ENCODE measurements around the gene DCLRE1C. TPM values are rescaled to one million over a fixed set of nuclear protein-coding genes. Genes with fewer than 3 reads are reported as not detected.
"Not testable (repeated sequence)": the region's sequence is repeated elsewhere in the genome, so short reads cannot be mapped to it uniquely, and the experiment has no call there.

DCLRE1C gene
- total and polyA plus RNA-seq, 2 of the 8 experiments (the other 6 are each of a cell fraction or from before 2014, with no cell fraction given), result 0.77 to 7.4 TPM

- not testable (repeated sequence) for FAIRE-seq; H3K56ac ChIP-seq (replicated peaks; ENCODE audit: insufficient read length, low read depth, low read length); H2AFZ ChIP-seq (ENCODE audit: low read length); H2BK5ac ChIP-seq (ENCODE audit: low read depth, low read length); H3K14ac ChIP-seq (ENCODE audit: insufficient read length); H2BK12ac ChIP-seq (ENCODE audit: low read depth, low read length); H2AK5ac ChIP-seq (ENCODE audit: low read depth, low read length); H3K4me2 ChIP-seq (ENCODE audit: insufficient read depth in 1 of 2, low read depth in 2 of 2, low read length in 2 of 2); DNase-seq (ENCODE audit: low read depth in 1 of 2, low spot score in 2 of 2); H3K27ac ChIP-seq (ENCODE audit: low read depth, low read length); H3K9me3 ChIP-seq (ENCODE audit: insufficient read depth in 2 of 2, low read depth in 1 of 2, low read length in 1 of 2); H3K18ac ChIP-seq (ENCODE audit: extremely low read depth, low read length); H4K20me1 ChIP-seq (replicated peaks in 1 of 2; ENCODE audit: control insufficient read depth in 1 of 2, insufficient read depth in 2 of 2, low read length in 2 of 2); H3K4me1 ChIP-seq (replicated peaks in 1 of 4; ENCODE audit: control insufficient read depth in 3 of 4, insufficient read depth in 4 of 4, low read length in 3 of 4); H3K79me1 ChIP-seq (ENCODE audit: low read depth, low read length); H2BK20ac ChIP-seq (ENCODE audit: low read length); H2BK15ac ChIP-seq (ENCODE audit: low read length); H3K27me3 ChIP-seq (replicated peaks in 1 of 4; ENCODE audit: control insufficient read depth in 3 of 4, extremely low read depth in 1 of 4, insufficient read depth in 3 of 4, low read length in 3 of 4); H2BK120ac ChIP-seq (replicated peaks; ENCODE audit: low read depth, low read length); H4K8ac ChIP-seq (ENCODE audit: extremely low read depth, insufficient read depth, low read length); H4K5ac ChIP-seq (ENCODE audit: insufficient read length, low read depth, low read length); H3K9ac ChIP-seq (replicated peaks in 1 of 4; ENCODE audit: extremely low read depth in 1 of 4, low read depth in 3 of 4, low read length in 3 of 4); H3K4ac ChIP-seq (replicated peaks; ENCODE audit: insufficient read length, low read depth, low read length); H3K23ac ChIP-seq (ENCODE audit: insufficient read length); H3K79me2 ChIP-seq (ENCODE audit: control insufficient read depth in 1 of 2, insufficient read depth in 2 of 2, low read length in 2 of 2); H3K4me3 ChIP-seq (ENCODE audit: extremely low read depth in 1 of 4, insufficient read depth in 2 of 4, low read depth in 3 of 4, low read length in 4 of 4); H3K23me2 ChIP-seq (ENCODE audit: low read depth, low read length); H4K91ac ChIP-seq (replicated peaks; ENCODE audit: insufficient read length, low read length)
- 94% methylated on average over 4 of the region's 4 CpGs; no CpG with 5 or more reads in 1 of the 2 experiments for WGBS, 2 experiments (ENCODE audit: extremely low coverage in 1 of 2, insufficient coverage in 1 of 2, insufficient read length in 1 of 2, insufficient replicate concordance in 2 of 2, low coverage in 1 of 2, low lambda C conversion rate in 2 of 2, missing lambda C conversion rate in 1 of 2)
- ChIA-PET POLR2A (ENCODE audit: partially characterized antibody) (interaction anchor here (0.6 kb wide), 1 partner anchor 107 kb away, joined by 3 read pairs; no protein-coding TSS in a partner anchor), CTCF (ENCODE audit: partially characterized antibody) (interaction anchor here (0.6 to 1.1 kb wide), 2 partner anchors 19 to 360 kb away, joined by 3 read pairs; no protein-coding TSS in a partner anchor)
- H3K36me3 ChIP-seq (ENCODE audit: control insufficient read depth in 2 of 4, insufficient read depth in 4 of 4, low read length in 3 of 4), result peaks cover 0 to 78% (median 47%) of the 10 kb centered on the region in 4 experiments; a peak in 7 of 8 replicates
These were observed 46.3 kb downstream of the DCLRE1C start for GRCh38 chr10:14907591-14907990.

All from H1 (cell line).